K562 treated with DMSO at 1 percent for 4 hours (cell line): ENCODE data around the gene ATF4. TPM values are rescaled to one million over a fixed set of nuclear protein-coding genes. Genes with fewer than 3 reads are reported as not detected.

Source experiments
- total RNA-seq: library from RNA; unstranded; fragments of 300-600 nt; gene quantifications from 2 replicates; pipeline ENCODE4 v1.2.3, GENCODE V29; 2022; ENCODE audit not compliant: insufficient read depth

The ATF4 gene
- total RNA-seq, result 873 and 903 TPM in 2 replicates

GRCh38 chr22:39520226-39521105 is at the start of gene ATF4:
TSS of gene ATF4 (plus strand) at chr22:39520562. CDS start at chr22:39521446, 884 bp downstream.

GRCh38 chr22:39502109-39502788 is 18.1 kb upstream of the ATF4 start, which contains the start of gene MIEF1:
TSS of gene MIEF1 (plus strand) at chr22:39502290. CDS start at chr22:39511295, 9,005 bp downstream.

GRCh38 chr22:39532215-39533073 is 12.1 kb downstream of the ATF4 start, which contains the start of gene RPS19BP1:
TSS of gene RPS19BP1 (minus strand) at chr22:39532748. CDS start at chr22:39532738, 10 bp downstream.

GRCh38 chr22:39570665-39571064 is 50.3 kb downstream of the ATF4 start, which contains the start of gene CACNA1I:
TSS of gene CACNA1I (plus strand) at chr22:39570753. CDS start at chr22:39570753, 0 bp downstream.

Other genes with a start within 250 kb of the ATF4 start
- 4,477 and 4,574 TPM in 2 replicates for gene RPL3, start 200.9 kb upstream of the ATF4 start, total RNA-seq
- gene SYNGR1, start 170.6 kb upstream of the ATF4 start, total RNA-seq, result 20.1 and 29.5 TPM in 2 replicates
- gene TAB1, start 120.8 kb upstream of the ATF4 start, total RNA-seq, result 14.5 and 16.4 TPM in 2 replicates
- 4.2 and 6.7 TPM in 2 replicates for gene MGAT3, start 63.5 kb upstream of the ATF4 start, total RNA-seq
- gene MIEF1, start 18.3 kb upstream of the ATF4 start, total RNA-seq, result 20.6 and 21.1 TPM in 2 replicates
- 169 and 192 TPM in 2 replicates for gene RPS19BP1, start 12.2 kb downstream of the ATF4 start, total RNA-seq
- gene CACNA1I, start 50.2 kb downstream of the ATF4 start, total RNA-seq, result 0.89 and 0.97 TPM in 2 replicates